ENCODE data around the gene PIGU. TPM values are rescaled to one million over a fixed set of nuclear protein-coding genes. Genes with fewer than 3 reads are reported as not detected.

Gene PIGU
- total RNA-seq, 1 donor from 2014 or later: 45.8 TPM

DNA sequence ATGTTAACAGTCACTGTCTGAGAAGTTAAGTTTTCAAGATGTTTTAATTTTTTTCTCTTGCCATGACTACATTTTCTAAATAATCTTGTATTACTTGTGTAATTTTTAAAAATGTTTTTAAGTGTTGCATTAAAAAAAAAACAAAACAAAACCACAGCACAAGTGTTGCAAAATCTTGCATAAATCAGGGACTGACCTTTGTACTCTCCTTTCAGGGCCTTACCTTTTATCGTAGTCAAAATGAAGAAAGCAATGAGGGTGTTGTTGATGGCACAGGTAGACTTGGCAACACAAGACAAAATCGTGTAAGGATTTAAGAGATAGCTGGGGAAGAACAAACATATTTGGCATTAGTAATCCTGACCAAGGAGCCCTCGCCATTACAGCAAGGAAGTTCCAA lies 42.5 kb downstream of the PIGU start:
- no peak overlapping the region for H3K4me3 Mint-ChIP-seq (ENCODE audit: low read depth)
- H3K27ac Mint-ChIP-seq: no peak overlapping the region
- peaks cover 9% of the 10 kb centered on the region for H3K4me1 Mint-ChIP-seq (ENCODE audit: low read depth)
- DNase-seq (ENCODE audit: low spot score, unreplicated experiment): no peak
- no peaks in the 10 kb centered on the region for H3K9me3 Mint-ChIP-seq (ENCODE audit: low read depth)
- TF ChIP-seq, protein P1, sequence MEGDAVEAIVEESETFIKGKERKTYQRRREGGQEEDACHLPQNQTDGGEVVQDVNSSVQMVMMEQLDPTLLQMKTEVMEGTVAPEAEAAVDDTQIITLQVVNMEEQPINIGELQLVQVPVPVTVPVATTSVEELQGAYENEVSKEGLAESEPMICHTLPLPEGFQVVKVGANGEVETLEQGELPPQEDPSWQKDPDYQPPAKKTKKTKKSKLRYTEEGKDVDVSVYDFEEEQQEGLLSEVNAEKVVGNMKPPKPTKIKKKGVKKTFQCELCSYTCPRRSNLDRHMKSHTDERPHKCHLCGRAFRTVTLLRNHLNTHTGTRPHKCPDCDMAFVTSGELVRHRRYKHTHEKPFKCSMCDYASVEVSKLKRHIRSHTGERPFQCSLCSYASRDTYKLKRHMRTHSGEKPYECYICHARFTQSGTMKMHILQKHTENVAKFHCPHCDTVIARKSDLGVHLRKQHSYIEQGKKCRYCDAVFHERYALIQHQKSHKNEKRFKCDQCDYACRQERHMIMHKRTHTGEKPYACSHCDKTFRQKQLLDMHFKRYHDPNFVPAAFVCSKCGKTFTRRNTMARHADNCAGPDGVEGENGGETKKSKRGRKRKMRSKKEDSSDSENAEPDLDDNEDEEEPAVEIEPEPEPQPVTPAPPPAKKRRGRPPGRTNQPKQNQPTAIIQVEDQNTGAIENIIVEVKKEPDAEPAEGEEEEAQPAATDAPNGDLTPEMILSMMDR (IDR thresholded peaks at IDR 0.05; ENCODE audit: unreplicated experiment): no peak
- H3K27me3 Mint-ChIP-seq: no peaks in the 10 kb centered on the region
- H3K36me3 Mint-ChIP-seq (ENCODE audit: insufficient read depth): peaks cover 29% of the 10 kb centered on the region

DNA sequence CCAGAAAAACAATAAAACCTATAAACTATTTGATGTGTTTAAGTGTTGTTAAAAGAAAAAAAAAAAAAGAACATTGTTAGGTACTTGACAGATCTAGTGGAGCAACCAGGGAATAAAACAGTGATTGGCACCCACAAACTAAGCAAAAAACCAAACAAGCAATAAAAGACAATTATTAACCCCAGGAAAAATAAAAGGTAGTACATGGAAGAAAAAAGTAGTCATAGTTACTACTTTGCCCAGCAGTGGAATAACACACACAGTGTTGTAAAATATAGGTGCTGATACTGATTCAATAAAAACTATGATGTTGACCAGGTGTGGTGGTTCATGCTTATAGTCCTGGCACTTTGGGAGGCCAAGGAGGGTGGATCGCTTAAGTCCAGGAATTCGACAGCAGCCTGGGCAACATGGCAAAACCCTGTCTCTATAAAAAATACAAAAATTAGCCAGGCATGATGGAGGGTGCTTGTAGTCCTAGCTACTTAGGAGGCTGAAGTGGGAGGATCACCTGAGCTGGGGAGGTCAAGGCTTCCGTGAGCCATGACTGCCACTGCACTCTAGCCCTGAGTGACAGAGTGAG lies 43.9 kb downstream of the PIGU start:
- no peak for DNase-seq (ENCODE audit: low spot score, unreplicated experiment)
- H3K9me3 Mint-ChIP-seq (ENCODE audit: low read depth): no peaks in the 10 kb centered on the region

DNA sequence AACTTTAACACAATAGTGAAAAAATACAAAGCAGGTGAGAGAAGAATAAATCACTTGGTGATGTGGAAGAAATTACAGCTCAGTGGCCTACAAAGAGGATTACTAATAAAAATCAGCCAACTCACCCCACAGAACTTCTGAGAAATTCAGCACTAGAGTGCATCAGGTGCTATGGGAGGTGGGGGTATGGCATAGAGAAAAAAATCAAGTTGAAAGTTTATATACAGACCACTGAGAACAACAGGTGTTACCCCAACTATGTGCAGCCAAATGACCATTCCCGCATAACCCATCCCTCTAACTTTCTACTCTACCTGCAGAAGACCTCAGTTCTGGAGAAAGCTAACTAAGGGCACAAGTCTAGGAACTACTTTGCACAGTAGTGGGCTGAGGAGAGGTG lies 47.0 kb downstream of the PIGU start:
- Mint-ChIP-seq H3K27me3 (no peaks in the 10 kb centered on the region), H3K4me3 (ENCODE audit: low read depth) (no peak overlapping the region)
- no peak for DNase-seq (ENCODE audit: low spot score, unreplicated experiment)

More for the DNA sequence above, 43.9 kb downstream of the PIGU start:
- Mint-ChIP-seq H3K27me3 (no peaks in the 10 kb centered on the region), H3K36me3 (ENCODE audit: insufficient read depth) (peaks cover 25% of the 10 kb centered on the region), H3K4me3 (ENCODE audit: low read depth) (no peak overlapping the region), H3K27ac (peak overlapping the region; percentile 46), H3K4me1 (ENCODE audit: low read depth) (peaks cover 5% of the 10 kb centered on the region)
- TF ChIP-seq, protein P1 (IDR thresholded peaks at IDR 0.05; ENCODE audit: unreplicated experiment): no peak

DNA sequence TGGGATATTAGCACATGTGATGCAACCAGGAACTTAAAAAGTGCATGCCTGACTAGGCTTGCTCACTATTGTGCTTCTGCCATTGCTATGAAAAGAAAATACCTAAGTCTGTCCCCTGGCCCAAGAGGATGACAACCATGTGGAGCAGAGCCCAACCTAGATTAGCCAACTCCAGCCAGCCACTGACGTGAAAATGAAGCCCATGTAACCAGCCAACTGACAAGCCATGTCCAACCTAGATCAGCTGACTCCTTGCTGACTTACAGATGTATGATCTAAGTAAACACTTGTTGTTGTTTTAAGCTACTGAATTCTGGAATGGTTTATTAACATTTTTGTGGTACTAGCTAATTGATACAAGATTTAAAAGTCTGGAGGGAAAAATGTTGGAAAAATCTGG lies 47.5 kb downstream of the PIGU start:
- Mint-ChIP-seq H3K4me3 (ENCODE audit: low read depth) (no peak overlapping the region), H3K27ac (no peak overlapping the region)

More for the DNA sequence above, 47.0 kb downstream of the PIGU start:
- no peaks in the 10 kb centered on the region for H3K9me3 Mint-ChIP-seq (ENCODE audit: low read depth)
- TF ChIP-seq, protein P1 (IDR thresholded peaks at IDR 0.05; ENCODE audit: unreplicated experiment): no peak
- peaks cover 16% of the 10 kb centered on the region for H3K36me3 Mint-ChIP-seq (ENCODE audit: insufficient read depth)
- peaks cover 9% of the 10 kb centered on the region for H3K4me1 Mint-ChIP-seq (ENCODE audit: low read depth)
- no peak overlapping the region for H3K27ac Mint-ChIP-seq

DNA sequence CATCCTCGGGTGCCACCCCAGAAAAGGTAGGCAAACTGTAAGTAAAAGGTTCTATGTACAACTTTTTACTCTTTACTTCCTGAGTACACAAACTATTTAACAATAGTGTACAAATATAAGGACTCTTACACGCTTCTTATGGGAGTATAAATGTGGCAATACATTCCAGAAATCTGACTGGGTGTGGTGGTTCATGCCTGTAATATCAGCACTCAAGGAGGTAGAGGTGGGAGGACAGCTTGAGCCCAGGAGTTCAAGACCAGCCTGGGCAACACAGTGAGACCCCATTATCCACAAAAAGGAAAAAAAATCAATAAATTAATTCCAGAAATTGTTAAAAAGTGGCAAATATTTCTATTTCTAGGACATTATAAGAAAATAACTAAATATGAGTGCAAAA lies 48.9 kb downstream of the PIGU start:
- Mint-ChIP-seq H3K4me3 (ENCODE audit: low read depth) (no peak overlapping the region), H3K36me3 (ENCODE audit: insufficient read depth) (peaks cover 13% of the 10 kb centered on the region), H3K27me3 (no peaks in the 10 kb centered on the region), H3K9me3 (ENCODE audit: low read depth) (no peaks in the 10 kb centered on the region), H3K4me1 (ENCODE audit: low read depth) (peaks cover 8% of the 10 kb centered on the region), H3K27ac (no peak overlapping the region)
- TF ChIP-seq, protein P1 (IDR thresholded peaks at IDR 0.05; ENCODE audit: unreplicated experiment): no peak
- DNase-seq (ENCODE audit: low spot score, unreplicated experiment): no peak

More for the DNA sequence above, 47.5 kb downstream of the PIGU start:
- H3K36me3 Mint-ChIP-seq (ENCODE audit: insufficient read depth): peaks cover 16% of the 10 kb centered on the region
- H3K27me3 Mint-ChIP-seq: no peaks in the 10 kb centered on the region
- TF ChIP-seq, protein P1 (IDR thresholded peaks at IDR 0.05; ENCODE audit: unreplicated experiment): no peak
- H3K4me1 Mint-ChIP-seq (ENCODE audit: low read depth): peaks cover 9% of the 10 kb centered on the region
- DNase-seq (ENCODE audit: low spot score, unreplicated experiment): no peak
- no peaks in the 10 kb centered on the region for H3K9me3 Mint-ChIP-seq (ENCODE audit: low read depth)

Measured in progenitor cell of endocrine pancreas (in vitro differentiated cells).